IPS DF 4.7 (cell line): ENCODE measurements around the gene EML6.
"Not testable (repeated sequence)": the region's sequence is repeated elsewhere in the genome, so short reads cannot be mapped to it uniquely, and the experiment has no call there.

ENCODE experiments used
- DNase-seq: peaks from one replicate; pipeline ENCODE4 v3.0.0-alpha.2; 2013; ENCODE audit warnings: low spot score; ENCODE audit errors: extremely low read depth

EML6 gene

GRCh38 chr2:54723131-54723995 is at the start of gene EML6:
EML6 (plus strand) TSS chr2:54723662; CDS start chr2:54725062, 1,400 bp downstream.
- peak; percentile 82 for DNase-seq

- DNase-seq = no peak
Observed at GRCh38 chr2:54675281-54675680, 48.2 kb upstream of the EML6 start.

- DNase-seq = no peak
Observed at GRCh38 chr2:54675738-54676137, 47.7 kb upstream of the EML6 start.

GRCh38 chr2:54676656-54677055 is 46.8 kb upstream of the EML6 start:
- DNase-seq = no peak

GRCh38 chr2:54677476-54678265 is 45.8 kb upstream of the EML6 start:
- no peak for DNase-seq

- no peak for DNase-seq
Observed at GRCh38 chr2:54678719-54679118, 44.7 kb upstream of the EML6 start.

- no peak for DNase-seq
Observed at GRCh38 chr2:54680397-54681041, 42.9 kb upstream of the EML6 start.

GRCh38 chr2:54681416-54681815 is 42.0 kb upstream of the EML6 start:
- no peak for DNase-seq

- no peak for DNase-seq
Observed at GRCh38 chr2:54683596-54683995, 39.9 kb upstream of the EML6 start.

- DNase-seq = no peak
Observed at GRCh38 chr2:54685263-54685775, 38.1 kb upstream of the EML6 start.

GRCh38 chr2:54687595-54688152 is 35.8 kb upstream of the EML6 start:
- no peak for DNase-seq

- no peak for DNase-seq
Observed at GRCh38 chr2:54691445-54692135, 31.9 kb upstream of the EML6 start.

GRCh38 chr2:54692556-54692955 is 30.9 kb upstream of the EML6 start:
- DNase-seq = no peak

GRCh38 chr2:54695378-54695777 is 28.1 kb upstream of the EML6 start:
- no peak for DNase-seq

- no peak for DNase-seq
Observed at GRCh38 chr2:54697934-54698333, 25.5 kb upstream of the EML6 start.

- DNase-seq = not testable (repeated sequence)
Observed at GRCh38 chr2:54698926-54699325, 24.5 kb upstream of the EML6 start.

GRCh38 chr2:54699665-54700064 is 23.8 kb upstream of the EML6 start:
- DNase-seq = no peak

GRCh38 chr2:54701029-54701428 is 22.4 kb upstream of the EML6 start:
- DNase-seq = no peak

- DNase-seq = no peak
Observed at GRCh38 chr2:54704238-54704637, 19.2 kb upstream of the EML6 start.

GRCh38 chr2:54704688-54705605 is 18.5 kb upstream of the EML6 start:
- DNase-seq = no peak
